ENCODE results near the gene PRKAB1.

GRCh38 chr12:119665164-119665929, 2.6 kb upstream of the PRKAB1 start:
- no peak for TF ChIP-seq CTCF (IDR thresholded peaks at IDR 0.05)
- TF ChIP-seq ZFX (IDR thresholded peaks at IDR 0.05; ENCODE audit: borderline replicate concordance) = no peak

Measured in 22Rv1 (cell line).